Lower leg skin (tissue), 4 donors: ENCODE results near the gene USP13. TPM values are rescaled to one million over a fixed set of nuclear protein-coding genes. Genes with fewer than 3 reads are reported as not detected.
A peak's percentile ranks its signal among the peaks of the same experiment; 100 is the strongest.

ENCODE experiments used
- DNase-seq, 2 donors: peaks; one replicate each; pipeline ENCODE4 v3.0.0-alpha.2; 2019; ENCODE audit warnings: low spot score in 2 of 2
- H3K4me3 ChIP-seq: fragments of 200-600 bp; sonication (generic); 2 replicates; pipeline ENCODE4 v1.5.1; 2017; ENCODE audit warnings: mild to moderate bottlenecking, low read depth; ENCODE audit not compliant: poor library complexity, severe bottlenecking
- CTCF ChIP-seq, 3 donors: fragments of 450-650 bp; IDR thresholded peaks; one replicate each; pipeline ENCODE4 v1.5.1; 2016; ENCODE audit warnings: antibody characterized with exemption in 3 of 3, mild to moderate bottlenecking in 3 of 3, moderate library complexity in 2 of 3
- POLR2A ChIP-seq, 2 donors: fragments of 450-650 bp; IDR thresholded peaks; one replicate each; pipeline ENCODE4 v1.6.1; 2016 to 2017; ENCODE audit warnings: antibody characterized with exemption in 2 of 2, mild to moderate bottlenecking in 1 of 2, moderate library complexity in 1 of 2
- WGBS, 2 donors: methylation state at CpG; one replicate each; pipeline ENCODE4 v1.1.5; 2018; 5-methylcytosine and 5-hydroxymethylcytosine counted together
- intact Hi-C: fragments of 100-400 bp; cut with DNase I; formaldehyde crosslinking; loops from one replicate; pipeline ENCODE4 v1.15.0; 2023; ENCODE audit warnings: low total_unique reads
- total RNA-seq, 4 donors: library from RNA; depleted of rRNA; stranded (reverse); fragments of >200 nt; gene quantifications; one replicate each; pipeline ENCODE4 v1.1.0, GENCODE V29; 2016

The USP13 gene
- total RNA-seq, 4 donors from 2014 or later, result 1.6 to 9.4 (median 5.8) TPM

- TF ChIP-seq CTCF (IDR thresholded peaks at IDR 0.05) (no peak), POLR2A (IDR thresholded peaks at IDR 0.05) (no peak)
- H3K4me3 ChIP-seq, result no peak overlapping the region
- no peak for DNase-seq
- WGBS, 2 donors, result 77 to 84% methylated on average over 3 of the region's 3 CpGs
- intact Hi-C loops, result no loop called here
Observed at GRCh38 chr3:179646177-179646576, 6.7 kb upstream of the USP13 start.

- intact Hi-C loops, result no loop called here
- 31 to 32% methylated on average over 11 of the region's 11 CpGs for WGBS, 2 donors
- DNase-seq, result no peak
- no peak overlapping the region for H3K4me3 ChIP-seq
- TF ChIP-seq POLR2A (IDR thresholded peaks at IDR 0.05), result no peak
- TF ChIP-seq CTCF (IDR thresholded peaks at IDR 0.05), result no peak
Observed at GRCh38 chr3:179651687-179652446, 973 bp upstream of the USP13 start.

GRCh38 chr3:179653096-179653797, 407 bp downstream of the USP13 start:
- DNase-seq, result peak; percentile 63 to 95
- no peak for TF ChIP-seq POLR2A (IDR thresholded peaks at IDR 0.05)
- TF ChIP-seq CTCF (IDR thresholded peaks at IDR 0.05), result no peak
- intact Hi-C loops, result no loop called here
- H3K4me3 ChIP-seq, result peak overlapping the region; percentile 83
- WGBS, 2 donors, result 0 to 1% methylated on average over 21 to 46 of the region's 77 CpGs

- no peak for DNase-seq
- intact Hi-C loops, result no loop called here
- H3K4me3 ChIP-seq, result no peak overlapping the region
- no peak for TF ChIP-seq CTCF (IDR thresholded peaks at IDR 0.05)
- no peak for TF ChIP-seq POLR2A (IDR thresholded peaks at IDR 0.05)
- 90 to 91% methylated on average over 2 of the region's 2 CpGs for WGBS, 2 donors
Observed at GRCh38 chr3:179655236-179655635, 2.4 kb downstream of the USP13 start.

GRCh38 chr3:179658606-179659005, 5.8 kb downstream of the USP13 start:
- peak in 1 of 2 donors; percentile 21 for DNase-seq
- no peak overlapping the region for H3K4me3 ChIP-seq
- WGBS, 2 donors, result 75 to 91% methylated on average over 2 of the region's 2 CpGs
- no peak for TF ChIP-seq POLR2A (IDR thresholded peaks at IDR 0.05)
- no peak for TF ChIP-seq CTCF (IDR thresholded peaks at IDR 0.05)
- intact Hi-C loops, result no loop called here
